Activated CD4-positive, CD25-positive, alpha-beta regulatory T cell treated with anti-CD3 and anti-CD28 coated beads, Interleukin-2, amount 50 U/mL, for 72 hours (primary cell): ENCODE measurements around the gene PSME1.

Experiments
- DNase-seq: peaks from one replicate; pipeline ENCODE4 v3.0.0; 2021

The PSME1 gene

DNA sequence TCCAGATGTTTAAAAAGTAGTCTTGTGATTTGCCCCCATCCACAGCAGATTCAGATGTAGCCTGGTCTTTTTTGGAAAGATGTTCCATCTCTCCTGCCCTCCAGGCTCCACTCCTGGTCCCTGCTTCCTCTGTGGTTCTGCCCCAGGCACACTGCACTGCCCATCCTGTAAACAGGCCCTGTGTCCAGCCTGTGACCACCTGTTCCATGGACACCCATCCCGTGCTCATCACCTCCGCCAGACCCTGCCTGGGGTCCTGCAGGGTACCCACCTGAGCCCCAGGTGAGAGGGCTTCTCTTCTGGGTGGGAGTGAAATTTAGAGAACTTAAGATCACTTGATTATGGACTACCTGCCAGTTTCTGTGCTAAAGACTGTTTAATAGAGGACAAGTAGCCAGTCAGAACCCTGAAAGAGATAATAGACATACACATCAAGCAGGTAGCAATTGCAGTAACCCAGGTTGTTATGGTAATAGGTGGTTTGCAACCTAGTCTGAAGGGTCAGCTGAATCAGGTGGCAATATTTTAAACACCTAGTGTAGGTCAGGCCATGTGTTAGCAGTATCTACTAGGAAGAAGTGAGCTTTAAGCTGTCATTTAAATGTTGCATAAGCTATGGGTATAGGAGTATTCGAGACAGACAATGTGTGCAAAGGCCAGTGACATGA, 13.4 kb downstream of the PSME1 start:
- DNase-seq = no peak

DNA sequence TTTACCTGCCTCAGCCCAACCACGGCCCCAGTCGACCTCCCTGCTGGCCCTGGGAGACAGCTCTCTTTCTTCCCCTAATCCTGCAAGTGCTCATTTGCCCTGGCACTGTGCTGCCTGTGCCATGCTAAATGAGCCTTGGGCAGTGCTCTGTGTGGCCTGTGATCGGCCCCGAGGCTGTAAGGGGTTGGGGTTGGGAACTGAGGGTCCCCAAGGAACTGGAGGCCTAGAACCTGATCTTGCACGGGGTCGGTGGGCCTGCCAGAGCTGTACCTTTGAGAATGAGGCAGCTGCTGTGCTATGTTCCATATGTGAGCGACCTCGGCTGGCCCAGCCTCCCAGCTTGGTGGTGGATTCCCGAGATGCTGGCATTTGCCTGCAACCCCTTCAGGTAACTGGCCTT, 14.1 kb downstream of the PSME1 start:
- no peak for DNase-seq

- no peak for DNase-seq
Observed at GRCh38 chr14:24150567-24150966, 14.6 kb downstream of the PSME1 start.

DNA sequence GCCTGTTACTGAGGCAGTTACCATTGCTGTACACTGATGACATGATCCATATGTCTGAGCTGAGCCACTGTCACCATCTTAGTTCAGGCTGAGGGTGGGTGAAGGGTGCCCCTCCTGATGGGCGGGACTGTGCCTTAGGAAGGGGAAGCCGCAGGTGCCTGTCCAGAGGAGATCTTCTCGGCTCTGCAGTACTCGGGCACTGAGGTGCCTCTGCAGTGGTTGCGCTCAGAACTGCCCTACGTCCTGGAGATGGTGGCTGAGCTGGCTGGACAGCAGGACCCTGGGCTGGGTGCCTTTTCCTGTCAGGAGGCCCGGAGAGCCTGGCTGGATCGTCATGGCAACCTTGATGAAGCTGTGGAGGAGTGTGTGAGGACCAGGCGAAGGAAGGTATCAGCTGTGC, 15.0 kb downstream of the PSME1 start:
- no peak for DNase-seq

DNA sequence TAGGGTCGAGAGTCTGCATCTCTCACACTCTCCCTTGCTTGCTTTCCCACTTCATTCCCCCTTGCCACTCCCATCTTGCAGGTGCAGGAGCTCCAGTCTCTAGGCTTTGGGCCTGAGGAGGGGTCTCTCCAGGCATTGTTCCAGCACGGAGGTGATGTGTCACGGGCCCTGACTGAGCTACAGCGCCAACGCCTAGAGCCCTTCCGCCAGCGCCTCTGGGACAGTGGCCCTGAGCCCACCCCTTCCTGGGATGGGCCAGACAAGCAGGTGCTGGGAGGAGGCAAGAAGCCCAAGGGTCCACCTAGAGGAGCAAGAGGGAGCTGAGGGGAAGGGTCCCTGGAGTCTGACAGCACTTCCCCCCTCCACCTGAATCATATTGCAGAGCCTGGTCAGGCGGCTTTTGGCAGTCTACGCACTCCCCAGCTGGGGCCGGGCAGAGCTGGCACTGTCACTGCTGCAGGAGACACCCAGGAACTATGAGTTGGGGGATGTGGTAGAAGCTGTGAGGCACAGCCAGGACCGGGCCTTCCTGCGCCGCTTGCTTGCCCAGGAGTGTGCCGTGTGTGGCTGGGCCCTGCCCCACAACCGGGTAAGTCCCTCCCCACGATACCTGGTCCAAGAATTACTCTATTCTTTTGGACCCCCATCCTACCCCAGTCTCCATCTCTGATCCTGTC, 15.5 kb downstream of the PSME1 start:
- no peak for DNase-seq

- no peak for DNase-seq
Observed at GRCh38 chr14:24155100-24155499, 19.1 kb downstream of the PSME1 start.

- DNase-seq = no peak
Observed at GRCh38 chr14:24156840-24157239, 20.8 kb downstream of the PSME1 start.

GRCh38 chr14:24157331-24157730, 21.3 kb downstream of the PSME1 start:
- DNase-seq = no peak

DNA sequence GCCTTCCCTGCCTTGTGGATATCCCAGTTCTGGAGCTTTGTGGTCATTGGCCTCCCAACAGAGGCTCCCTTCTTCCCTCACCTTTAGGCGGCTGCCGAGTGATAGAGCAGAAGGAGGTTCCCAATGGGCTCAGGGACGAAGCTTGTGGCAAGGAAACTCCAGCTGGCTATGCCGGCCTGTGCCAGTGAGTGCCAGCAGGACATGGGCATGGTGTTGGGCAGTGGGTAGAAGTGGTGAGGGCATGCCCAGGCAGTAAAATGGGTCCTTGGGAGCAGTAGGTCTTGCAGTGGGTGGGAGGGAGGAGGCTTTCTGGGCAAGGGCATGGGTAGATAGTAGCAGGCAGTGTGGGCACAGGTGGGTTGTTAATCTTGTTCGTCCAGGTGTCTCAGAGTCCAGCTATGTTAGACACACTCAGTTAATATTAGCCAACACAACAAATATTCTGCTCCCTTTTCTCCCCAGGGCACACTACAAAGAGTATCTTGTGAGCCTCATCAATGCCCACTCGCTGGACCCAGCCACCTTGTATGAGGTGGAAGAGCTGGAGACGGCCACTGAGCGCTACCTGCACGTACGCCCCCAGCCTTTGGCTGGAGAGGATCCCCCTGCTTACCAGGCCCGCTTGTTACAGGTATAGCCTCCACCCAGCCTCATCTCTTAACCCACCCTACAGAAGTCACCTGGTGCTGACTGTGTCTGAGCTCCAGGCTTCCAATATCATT, 23.9 kb downstream of the PSME1 start:
- no peak for DNase-seq

DNA sequence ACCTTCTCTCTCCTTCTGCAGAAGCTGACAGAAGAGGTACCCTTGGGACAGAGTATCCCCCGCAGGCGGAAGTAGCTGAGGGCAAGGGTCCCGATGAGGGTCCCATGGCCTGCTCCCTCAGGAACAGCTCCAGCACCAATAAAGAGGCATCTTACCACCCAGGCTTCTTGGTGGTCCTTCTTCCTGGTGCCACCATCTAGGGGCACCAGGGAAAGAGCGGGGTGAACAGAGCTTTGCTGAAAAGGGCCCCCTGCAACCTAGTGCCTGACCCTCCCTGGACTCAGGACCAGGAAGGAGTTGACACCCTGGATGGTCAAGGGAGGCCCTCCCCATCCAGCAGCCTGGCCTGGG, 24.5 kb downstream of the PSME1 start:
- DNase-seq = no peak

- DNase-seq = peak; percentile 98
Observed at GRCh38 chr14:24160850-24161804, 25.1 kb downstream of the PSME1 start, which contains the start of gene IRF9. Gene IRF9 (plus strand): TSS chr14:24161265. CDS start chr14:24162145, 880 bp downstream.

DNA sequence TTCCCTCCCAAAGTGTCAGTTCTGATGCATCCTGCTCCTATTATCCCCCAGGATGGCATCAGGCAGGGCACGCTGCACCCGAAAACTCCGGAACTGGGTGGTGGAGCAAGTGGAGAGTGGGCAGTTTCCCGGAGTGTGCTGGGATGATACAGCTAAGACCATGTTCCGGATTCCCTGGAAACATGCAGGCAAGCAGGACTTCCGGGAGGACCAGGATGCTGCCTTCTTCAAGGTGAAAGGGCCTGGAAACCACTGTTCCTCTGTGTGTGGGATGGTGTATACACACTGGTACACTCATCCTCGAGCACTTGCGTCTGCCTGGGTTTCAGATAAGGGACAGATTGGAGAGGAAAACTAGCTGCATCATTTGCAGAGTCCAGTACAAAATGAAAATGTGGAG, 26.1 kb downstream of the PSME1 start:
- no peak for DNase-seq

DNA sequence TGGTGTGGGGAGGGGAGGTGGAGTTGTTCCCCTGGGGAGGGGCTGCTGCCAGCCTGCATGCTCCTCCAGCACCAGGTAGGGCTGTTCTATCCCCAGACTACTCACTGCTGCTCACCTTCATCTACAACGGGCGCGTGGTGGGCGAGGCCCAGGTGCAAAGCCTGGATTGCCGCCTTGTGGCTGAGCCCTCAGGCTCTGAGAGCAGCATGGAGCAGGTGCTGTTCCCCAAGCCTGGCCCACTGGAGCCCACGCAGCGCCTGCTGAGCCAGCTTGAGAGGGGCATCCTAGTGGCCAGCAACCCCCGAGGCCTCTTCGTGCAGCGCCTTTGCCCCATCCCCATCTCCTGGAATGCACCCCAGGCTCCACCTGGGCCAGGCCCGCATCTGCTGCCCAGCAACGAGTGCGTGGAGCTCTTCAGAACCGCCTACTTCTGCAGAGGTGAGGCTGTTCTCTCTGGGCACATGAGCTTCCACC, 28.6 kb downstream of the PSME1 start:
- no peak for DNase-seq

GRCh38 chr14:24165785-24166184, 29.8 kb downstream of the PSME1 start:
- DNase-seq = no peak

- DNase-seq = no peak
Observed at GRCh38 chr14:24167469-24168114, 31.6 kb downstream of the PSME1 start.

DNA sequence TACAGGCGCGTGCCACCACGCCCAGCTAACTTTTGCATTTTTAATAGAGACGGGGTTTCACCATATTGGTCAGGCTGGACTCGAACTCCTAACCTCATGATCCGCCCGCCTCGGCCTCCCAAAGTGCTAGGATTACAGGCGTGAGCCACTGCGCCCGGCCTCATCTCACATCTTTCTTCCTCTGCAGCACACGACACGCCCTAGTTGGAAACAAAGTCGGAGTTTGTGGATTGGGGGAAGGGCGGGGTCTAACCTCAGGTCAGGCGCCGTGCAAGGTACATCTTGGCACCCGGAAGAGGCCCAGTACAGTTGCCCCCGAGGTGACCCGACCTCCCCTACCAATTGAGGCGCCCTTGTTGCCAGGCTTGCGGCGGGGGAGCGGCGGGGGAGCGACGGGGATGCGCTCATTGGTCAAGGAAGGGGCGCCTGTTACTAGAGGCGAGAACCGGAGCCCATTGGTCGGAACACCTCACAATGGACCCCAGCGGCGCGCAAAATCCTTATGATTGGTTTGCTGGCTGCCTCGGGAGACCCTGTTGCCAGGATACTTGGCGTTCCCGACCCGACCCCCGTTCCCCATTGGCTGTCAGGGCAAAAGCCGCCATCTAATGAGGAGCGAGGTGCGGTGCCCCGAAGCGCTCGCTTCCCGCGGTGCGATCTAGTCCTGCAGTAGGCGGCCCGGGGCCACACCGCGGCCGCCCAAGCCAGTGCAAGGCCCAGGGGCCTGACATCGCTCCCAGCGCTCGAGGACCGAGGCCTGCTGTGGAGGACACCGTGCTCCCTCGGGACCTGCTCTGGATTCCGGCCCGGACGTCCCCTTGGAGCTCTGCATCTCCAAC, 35.6 kb downstream of the PSME1 start, which contains the start of gene REC8:
Gene REC8, plus strand, starts transcription at position 659 of the 839 bp plus-strand sequence. CDS start 473 bp downstream, outside the sequence.
- peak; percentile 58 for DNase-seq

DNA sequence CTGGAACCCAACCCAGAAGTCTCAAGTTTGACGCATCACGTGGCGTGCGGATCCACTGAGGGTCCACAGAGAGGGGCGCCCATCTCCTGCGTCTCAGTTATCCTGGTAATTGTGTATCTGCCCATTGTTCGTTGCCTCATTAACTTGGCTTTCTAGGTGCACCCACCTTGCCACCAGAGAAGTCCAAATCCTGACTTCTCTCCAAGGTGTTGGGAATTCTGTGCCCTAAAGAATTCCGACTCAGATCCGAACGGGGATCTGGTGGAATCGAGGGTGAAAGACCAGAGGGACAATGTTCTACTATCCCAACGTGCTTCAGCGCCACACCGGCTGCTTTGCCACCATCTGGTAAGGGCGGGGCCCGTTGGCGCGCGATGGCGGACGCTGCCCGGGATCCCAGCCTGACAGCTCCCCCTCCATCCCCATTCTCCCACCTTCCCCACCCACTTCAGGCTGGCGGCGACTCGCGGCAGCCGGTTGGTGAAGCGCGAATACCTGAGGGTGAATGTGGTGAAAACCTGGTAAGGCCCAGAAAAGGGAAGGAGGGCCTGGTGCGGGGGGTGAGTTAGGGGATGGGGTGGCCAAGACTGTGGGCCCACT, 36.4 kb downstream of the PSME1 start:
- no peak for DNase-seq

DNA sequence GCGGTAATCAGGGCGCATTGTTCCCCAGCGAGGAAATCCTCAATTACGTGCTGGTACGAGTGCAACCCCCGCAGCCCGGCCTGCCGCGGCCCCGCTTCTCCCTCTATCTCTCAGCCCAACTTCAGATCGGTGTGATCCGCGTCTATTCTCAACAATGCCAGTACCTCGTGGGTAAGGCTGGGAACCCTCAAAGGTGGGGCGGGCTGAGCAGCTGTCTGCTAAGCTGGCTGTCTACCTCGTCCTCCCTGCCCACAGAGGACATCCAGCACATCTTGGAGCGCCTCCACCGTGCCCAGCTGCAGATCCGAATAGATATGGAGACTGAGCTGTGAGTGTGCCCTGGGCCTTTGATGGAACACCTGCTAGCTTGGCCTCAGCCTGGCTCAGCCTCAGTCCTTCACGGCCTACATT, 36.9 kb downstream of the PSME1 start:
- DNase-seq = no peak

- DNase-seq = no peak
Observed at GRCh38 chr14:24176599-24176998, 40.6 kb downstream of the PSME1 start.

DNA sequence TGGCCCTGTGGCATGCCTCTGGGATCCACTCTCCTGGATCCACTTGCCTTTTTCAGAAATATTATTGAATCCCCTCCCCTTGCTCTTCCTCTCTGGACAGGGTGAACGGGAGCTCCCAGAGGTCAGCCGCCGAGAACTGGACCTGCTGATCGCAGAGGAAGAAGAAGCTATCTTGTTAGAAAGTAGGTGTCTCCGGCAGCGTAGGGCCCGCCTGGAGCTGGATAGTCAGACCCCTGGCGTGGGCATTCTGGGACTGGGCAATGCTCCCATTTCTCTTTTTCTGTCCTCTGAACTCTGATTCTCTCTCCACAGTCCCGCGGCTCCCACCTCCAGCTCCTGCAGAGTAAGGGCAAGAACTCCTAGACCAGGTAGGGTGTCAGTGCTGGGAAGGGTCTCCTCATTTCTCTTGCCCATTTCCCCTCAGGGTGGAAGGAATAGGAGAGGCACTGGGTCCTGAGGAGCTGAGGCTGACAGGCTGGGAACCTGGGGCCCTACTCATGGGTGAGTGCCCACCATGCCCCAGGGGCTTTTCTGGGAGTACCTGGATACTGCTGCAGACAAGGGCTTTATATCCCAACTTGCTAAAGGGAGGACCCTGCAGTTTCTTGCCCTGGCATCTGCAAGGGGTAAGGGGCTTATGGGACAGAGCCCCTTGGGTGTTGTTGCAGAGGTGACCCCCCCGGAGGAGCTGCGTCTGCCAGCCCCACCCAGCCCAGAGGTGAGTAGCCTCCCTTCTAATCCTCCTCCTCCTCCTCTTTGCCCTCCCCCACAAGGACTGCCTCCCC, 41.2 kb downstream of the PSME1 start:
- no peak for DNase-seq
